ENCODE data around the gene SPINK7. TPM values are rescaled to one million over a fixed set of nuclear protein-coding genes. Genes with fewer than 3 reads are reported as not detected.
"Not testable (repeated sequence)": the region's sequence is repeated elsewhere in the genome, so short reads cannot be mapped to it uniquely, and the experiment has no call there.

SPINK7 gene
- total and polyA plus RNA-seq, 2 experiments from 2014 or later = not detected

DNA sequence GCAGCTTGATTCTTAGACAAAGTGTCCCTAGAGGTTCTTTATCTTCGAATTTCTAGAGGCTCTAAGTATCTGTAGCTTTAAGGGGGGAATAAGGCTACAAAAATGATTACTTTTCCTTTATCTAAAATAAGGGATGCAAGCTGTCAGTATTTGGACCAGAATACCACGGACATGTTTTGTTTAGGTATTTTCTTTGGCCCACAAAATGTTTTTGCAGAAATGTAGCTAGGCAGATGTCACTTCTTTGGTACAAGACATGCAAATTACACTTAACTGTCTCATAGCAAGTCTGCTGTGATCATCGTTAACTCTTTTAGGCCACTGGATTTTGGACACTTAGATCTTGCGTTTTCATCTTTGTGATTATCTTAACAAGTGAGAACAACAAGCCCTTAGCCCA, 2.5 kb downstream of the SPINK7 start:
- TF ChIP-seq, protein P1, sequence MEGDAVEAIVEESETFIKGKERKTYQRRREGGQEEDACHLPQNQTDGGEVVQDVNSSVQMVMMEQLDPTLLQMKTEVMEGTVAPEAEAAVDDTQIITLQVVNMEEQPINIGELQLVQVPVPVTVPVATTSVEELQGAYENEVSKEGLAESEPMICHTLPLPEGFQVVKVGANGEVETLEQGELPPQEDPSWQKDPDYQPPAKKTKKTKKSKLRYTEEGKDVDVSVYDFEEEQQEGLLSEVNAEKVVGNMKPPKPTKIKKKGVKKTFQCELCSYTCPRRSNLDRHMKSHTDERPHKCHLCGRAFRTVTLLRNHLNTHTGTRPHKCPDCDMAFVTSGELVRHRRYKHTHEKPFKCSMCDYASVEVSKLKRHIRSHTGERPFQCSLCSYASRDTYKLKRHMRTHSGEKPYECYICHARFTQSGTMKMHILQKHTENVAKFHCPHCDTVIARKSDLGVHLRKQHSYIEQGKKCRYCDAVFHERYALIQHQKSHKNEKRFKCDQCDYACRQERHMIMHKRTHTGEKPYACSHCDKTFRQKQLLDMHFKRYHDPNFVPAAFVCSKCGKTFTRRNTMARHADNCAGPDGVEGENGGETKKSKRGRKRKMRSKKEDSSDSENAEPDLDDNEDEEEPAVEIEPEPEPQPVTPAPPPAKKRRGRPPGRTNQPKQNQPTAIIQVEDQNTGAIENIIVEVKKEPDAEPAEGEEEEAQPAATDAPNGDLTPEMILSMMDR (IDR thresholded peaks at IDR 0.05; ENCODE audit: low read depth, low read length) = no peak
- Histone ChIP-seq H3K4me3 (no peak overlapping the region), H3K27ac (no peak overlapping the region), H3K9me3 (ENCODE audit: low read depth) (no peaks in the 10 kb centered on the region), H3K27me3 (no peaks in the 10 kb centered on the region), H3K4me1 (ENCODE audit: low read depth) (no peaks in the 10 kb centered on the region), H3K36me3 (no peaks in the 10 kb centered on the region)
- DNase-seq (ENCODE audit: low read depth in 1 of 2, low spot score in 1 of 2) = no peak

- H3K4me3 ChIP-seq = peak overlapping the region; percentile 13
- not testable (repeated sequence) for H3K9me3 ChIP-seq (ENCODE audit: low read depth); H3K4me1 ChIP-seq (ENCODE audit: low read depth); H3K27me3 ChIP-seq; H3K36me3 ChIP-seq; H3K27ac ChIP-seq
- peak in 1 of 2 donors; percentile 7 for DNase-seq (ENCODE audit: low read depth in 1 of 2, low spot score in 1 of 2)
Measured at GRCh38 chr5:148320011-148320963, 8.1 kb downstream of the SPINK7 start.

- DNase-seq (ENCODE audit: low read depth in 1 of 2, low spot score in 1 of 2) = no peak
- H3K36me3 ChIP-seq = no peaks in the 10 kb centered on the region
- no peak overlapping the region for H3K4me3 ChIP-seq
- TF ChIP-seq, protein P1 (IDR thresholded peaks at IDR 0.05; ENCODE audit: low read depth, low read length) = no peak
- no peaks in the 10 kb centered on the region for H3K27me3 ChIP-seq
- H3K27ac ChIP-seq = no peak overlapping the region
- no peaks in the 10 kb centered on the region for H3K9me3 ChIP-seq (ENCODE audit: low read depth)
- H3K4me1 ChIP-seq (ENCODE audit: low read depth) = no peaks in the 10 kb centered on the region
Measured at GRCh38 chr5:148333262-148333849, 21.1 kb downstream of the SPINK7 start.

- no peaks in the 10 kb centered on the region for H3K27me3 ChIP-seq
- no peaks in the 10 kb centered on the region for H3K9me3 ChIP-seq (ENCODE audit: low read depth)
- no peaks in the 10 kb centered on the region for H3K36me3 ChIP-seq
- TF ChIP-seq, protein P1 (IDR thresholded peaks at IDR 0.05; ENCODE audit: low read depth, low read length) = no peak
- no peaks in the 10 kb centered on the region for H3K4me1 ChIP-seq (ENCODE audit: low read depth)
- no peak for DNase-seq (ENCODE audit: low read depth in 1 of 2, low spot score in 1 of 2)
- no peak within 1 kb of the TSS for H3K27ac ChIP-seq
- H3K4me3 ChIP-seq = no peak within 1 kb of the TSS
Measured at GRCh38 chr5:148335259-148335658, 23.0 kb downstream of the SPINK7 start, which contains the start of gene SPINK9. TSS of gene SPINK9 (plus strand) at chr5:148335559. CDS start at chr5:148335614, 55 bp downstream.

DNA sequence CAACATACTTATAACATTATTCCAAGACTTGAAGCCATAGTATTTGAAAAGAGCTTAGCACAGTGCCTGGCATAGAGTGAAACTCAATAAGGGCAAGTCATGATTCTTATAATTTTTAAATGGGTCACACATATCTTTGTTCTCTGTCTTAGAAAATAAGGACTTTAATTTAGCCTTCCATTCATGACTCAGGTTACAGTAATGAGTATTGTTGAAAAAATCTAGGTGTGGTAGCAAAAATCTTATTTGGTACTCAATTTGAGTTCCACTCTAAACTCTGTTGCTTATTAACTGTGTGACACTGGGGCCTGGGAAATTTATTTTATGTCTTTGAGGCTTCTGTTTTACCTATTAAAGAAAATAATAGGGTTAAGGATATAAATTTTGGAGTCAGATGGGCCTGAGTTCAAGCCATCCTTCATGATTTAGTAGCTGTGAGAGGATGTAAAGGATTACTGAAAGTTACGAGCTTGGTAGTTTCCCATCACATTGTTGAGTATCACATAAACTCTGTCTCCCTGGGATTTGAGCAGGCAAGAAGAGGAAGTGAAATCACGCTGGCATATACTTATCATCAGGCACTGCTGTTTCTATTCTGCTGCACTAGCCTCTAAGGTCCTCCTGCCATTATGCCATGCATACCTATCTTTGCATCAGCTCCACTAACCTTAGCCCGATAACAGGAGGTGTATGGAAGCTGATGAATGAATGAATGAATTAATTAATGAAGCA, 24.6 kb downstream of the SPINK7 start:
- H3K4me1 ChIP-seq (ENCODE audit: low read depth) = no peaks in the 10 kb centered on the region
- H3K4me3 ChIP-seq = no peak overlapping the region
- H3K27me3 ChIP-seq = no peaks in the 10 kb centered on the region
- H3K36me3 ChIP-seq = no peaks in the 10 kb centered on the region
- TF ChIP-seq, protein P1 (IDR thresholded peaks at IDR 0.05; ENCODE audit: low read depth, low read length) = no peak
- H3K27ac ChIP-seq = no peak overlapping the region
- H3K9me3 ChIP-seq (ENCODE audit: low read depth) = no peaks in the 10 kb centered on the region
- DNase-seq (ENCODE audit: low read depth in 1 of 2, low spot score in 1 of 2) = no peak
